ENCODE results near the gene POT1.
"Not testable (repeated sequence)": the region's sequence is repeated elsewhere in the genome, so short reads cannot be mapped to it uniquely, and the experiment has no call there.

The POT1 gene

GRCh38 chr7:124929467-124930172 is at the start of gene POT1:
Gene POT1 (minus strand): TSS chr7:124929825. CDS start chr7:124897173, 32,652 bp downstream.
- DNase-seq (ENCODE audit: low read depth), result peak; percentile 98
- peak within 1 kb of the TSS; percentile 90 for H3K4me3 ChIP-seq (ENCODE audit: low read depth, low read length)

DNA sequence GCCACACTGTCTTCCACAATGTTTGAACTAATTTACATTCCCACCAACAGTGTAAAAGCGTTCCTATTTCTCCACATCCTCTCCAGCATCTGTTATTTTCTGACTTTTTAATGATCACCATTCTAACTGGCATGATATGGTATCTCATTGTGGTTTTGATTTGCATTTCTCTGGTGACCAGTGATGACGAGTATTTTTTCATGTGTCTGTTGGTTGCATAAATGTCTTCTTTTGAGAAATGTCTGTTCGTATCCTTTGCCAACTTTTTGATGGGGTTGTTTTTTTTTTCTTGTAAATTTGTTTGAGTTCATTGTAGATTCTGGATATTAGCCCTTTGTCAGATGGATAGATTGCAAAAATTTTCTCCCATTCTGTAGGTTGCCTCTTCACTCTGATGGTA is 45.5 kb upstream of the POT1 start:
- not testable (repeated sequence) for DNase-seq (ENCODE audit: low read depth); H3K4me3 ChIP-seq (ENCODE audit: low read depth, low read length)

- no peak for DNase-seq (ENCODE audit: low read depth)
- H3K4me3 ChIP-seq (ENCODE audit: low read depth, low read length), result no peak overlapping the region
These were observed 35.9 kb upstream of the POT1 start for GRCh38 chr7:124965553-124965952.

DNA sequence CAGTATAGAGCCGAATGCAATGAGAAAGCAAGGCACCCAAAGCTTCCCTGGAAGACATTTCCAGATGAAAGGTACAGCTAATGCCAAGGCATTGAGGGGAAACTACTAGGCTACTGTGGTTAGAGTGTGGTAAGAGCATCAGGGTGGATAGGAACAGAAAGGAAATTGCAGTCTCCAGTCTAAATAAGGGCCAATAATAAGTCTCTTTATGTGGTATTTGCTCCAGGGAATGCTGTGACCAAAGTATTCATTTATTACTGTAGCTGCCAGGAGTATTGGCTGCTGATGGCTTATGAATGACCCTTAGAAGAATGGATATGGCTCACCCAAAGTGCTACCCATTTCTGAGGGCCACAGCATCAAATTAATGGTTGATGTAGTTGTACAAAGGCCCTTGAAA is 30.1 kb upstream of the POT1 start:
- no peak overlapping the region for H3K4me3 ChIP-seq (ENCODE audit: low read depth, low read length)
- no peak for DNase-seq (ENCODE audit: low read depth)

DNA sequence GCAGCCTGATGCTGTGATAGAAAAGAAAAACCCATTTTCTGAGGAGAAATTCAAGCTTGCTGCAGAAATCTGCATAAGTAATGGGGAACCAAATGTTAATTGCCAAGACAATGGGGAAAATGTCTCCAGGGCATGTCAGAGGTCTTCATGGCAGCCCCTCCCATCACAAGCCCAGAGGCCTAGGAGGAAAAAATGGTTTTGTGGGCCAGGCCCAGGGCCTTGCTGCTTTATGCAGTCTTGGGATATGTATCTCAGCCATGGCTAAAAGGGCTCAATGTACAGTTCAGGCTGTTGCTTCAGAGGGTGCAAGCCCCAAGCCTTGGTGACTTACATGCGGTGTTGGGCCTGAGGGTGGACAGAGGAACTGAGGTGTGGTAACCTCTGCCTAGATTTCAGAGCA is 28.3 kb upstream of the POT1 start:
- DNase-seq (ENCODE audit: low read depth); H3K4me3 ChIP-seq (ENCODE audit: low read depth, low read length): not testable (repeated sequence)

DNA sequence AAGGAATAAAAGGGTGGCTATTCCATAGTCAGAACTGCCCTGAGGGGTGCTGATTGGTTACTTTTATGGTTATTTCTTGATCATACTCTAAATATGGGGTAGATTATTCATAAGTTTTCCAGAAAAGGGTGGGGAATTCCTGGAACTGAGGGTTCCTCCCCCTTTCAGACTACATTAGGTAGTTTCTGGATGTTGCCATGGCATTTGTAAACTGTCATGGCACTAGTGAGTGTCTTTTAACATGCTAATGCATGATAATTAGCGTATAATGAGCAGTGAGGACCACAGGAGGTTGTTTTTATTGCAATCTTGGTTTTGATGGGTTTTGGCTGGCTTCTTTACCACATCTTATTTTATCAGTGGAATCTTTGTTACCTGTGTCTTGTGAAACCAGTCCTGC is 26.5 kb upstream of the POT1 start:
- DNase-seq (ENCODE audit: low read depth), result no peak
- no peak overlapping the region for H3K4me3 ChIP-seq (ENCODE audit: low read depth, low read length)

GRCh38 chr7:124954790-124955189 is 25.2 kb upstream of the POT1 start:
- no peak overlapping the region for H3K4me3 ChIP-seq (ENCODE audit: low read depth, low read length)
- DNase-seq (ENCODE audit: low read depth), result no peak

- DNase-seq (ENCODE audit: low read depth), result no peak
- no peak overlapping the region for H3K4me3 ChIP-seq (ENCODE audit: low read depth, low read length)
These were observed 16.1 kb upstream of the POT1 start for GRCh38 chr7:124945680-124946079.

DNA sequence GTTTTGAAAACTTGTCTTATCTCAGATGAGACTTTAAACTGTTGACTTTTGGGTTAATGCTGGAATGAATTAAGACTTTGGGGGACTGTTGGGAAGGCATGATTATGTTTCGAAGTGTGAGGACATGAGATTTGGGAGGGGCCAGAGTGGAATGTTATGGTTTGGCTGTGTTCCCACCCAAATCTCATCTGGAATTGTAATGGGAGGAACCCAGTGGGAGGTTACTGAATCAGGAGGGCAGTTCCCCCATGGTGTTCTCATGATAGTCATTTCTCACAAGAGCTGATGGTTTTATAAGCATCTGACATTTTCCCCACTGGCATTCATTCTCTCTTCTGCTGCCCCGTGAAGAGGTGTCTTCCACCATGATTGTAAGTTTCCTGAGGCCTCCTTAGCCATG is 13.8 kb upstream of the POT1 start:
- DNase-seq (ENCODE audit: low read depth), result no peak
- no peak overlapping the region for H3K4me3 ChIP-seq (ENCODE audit: low read depth, low read length)

DNA sequence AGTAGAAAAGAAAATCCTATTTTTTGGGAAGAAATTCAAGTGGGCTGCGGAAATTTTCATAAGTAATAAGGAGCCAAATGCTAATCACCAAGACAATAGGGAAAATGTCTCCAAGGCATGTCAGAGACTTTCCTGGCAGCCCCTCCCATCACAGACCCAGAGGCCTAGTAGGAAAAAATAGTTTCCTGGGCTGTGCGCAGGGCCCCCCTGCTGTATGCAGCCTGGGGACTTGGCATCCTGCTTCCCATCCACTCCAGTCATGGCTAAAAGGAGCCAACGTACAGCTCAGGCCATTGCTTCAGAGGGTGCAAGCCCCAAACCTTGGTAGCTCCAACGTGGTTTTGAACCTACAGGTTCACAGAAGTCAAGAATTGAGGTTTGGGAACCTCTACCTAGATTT is 12.8 kb upstream of the POT1 start:
- DNase-seq (ENCODE audit: low read depth), result no peak
- no peak overlapping the region for H3K4me3 ChIP-seq (ENCODE audit: low read depth, low read length)

DNA sequence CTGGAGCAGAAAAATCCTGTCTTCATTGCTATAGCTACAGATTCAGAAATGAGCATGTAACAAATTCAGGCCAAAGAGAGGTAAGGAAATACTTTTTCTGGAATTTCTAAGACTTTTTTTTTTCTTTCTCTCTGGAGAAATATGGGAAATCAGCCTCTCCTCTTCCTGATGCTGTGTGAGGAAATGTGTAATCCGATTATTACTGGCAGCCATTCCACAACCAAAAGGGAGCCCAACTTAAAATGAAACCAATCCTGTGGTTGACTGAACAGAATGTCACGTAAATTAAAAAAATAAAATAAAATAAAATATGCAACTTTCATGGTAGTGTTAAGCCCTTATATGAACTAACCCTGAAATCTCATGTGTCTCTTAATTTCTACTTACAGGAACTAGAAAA is 10.7 kb upstream of the POT1 start:
- no peak for DNase-seq (ENCODE audit: low read depth)

DNA sequence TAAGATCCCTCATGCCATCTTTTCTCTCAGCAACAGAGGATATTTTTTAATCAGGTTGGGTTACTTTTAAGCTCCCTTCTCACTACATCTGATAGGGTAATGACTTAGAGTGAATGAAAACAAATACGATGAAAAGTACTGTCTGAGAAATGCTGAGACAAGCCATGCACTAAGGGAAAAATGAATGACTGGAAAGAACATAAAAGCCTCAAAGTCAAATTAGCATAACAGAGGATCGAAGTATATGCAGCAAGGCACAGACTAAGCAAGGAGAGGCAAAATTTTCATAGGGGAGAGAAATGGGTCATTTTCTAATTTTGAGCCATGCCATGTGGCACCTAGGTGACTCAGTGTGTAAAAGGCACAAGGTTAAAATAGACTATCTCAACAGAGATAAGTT is 8.5 kb upstream of the POT1 start:
- no peak overlapping the region for H3K4me3 ChIP-seq (ENCODE audit: low read depth, low read length)
- no peak for DNase-seq (ENCODE audit: low read depth)

More for the DNA sequence above, 10.7 kb upstream of the POT1 start:
- no peak overlapping the region for H3K4me3 ChIP-seq (ENCODE audit: low read depth, low read length)

DNA sequence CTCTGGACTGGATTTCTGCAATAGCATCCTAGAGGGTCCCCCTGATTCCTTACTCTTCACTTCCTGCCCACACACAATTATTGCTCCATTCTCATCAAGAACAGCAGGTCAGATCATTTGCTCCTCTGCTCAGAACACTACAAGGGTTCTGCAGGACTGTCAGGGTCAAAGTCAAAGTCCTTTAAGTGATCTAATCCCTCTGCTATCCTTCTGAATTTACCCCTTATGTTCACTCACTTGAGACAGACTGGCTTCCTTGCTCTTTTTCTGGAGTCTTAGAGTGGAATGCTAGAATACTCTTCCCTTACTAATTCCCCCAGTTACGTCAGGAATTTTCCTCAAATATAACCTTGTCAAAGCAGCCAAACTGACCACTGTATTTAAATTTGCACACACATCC is 7.5 kb upstream of the POT1 start:
- DNase-seq (ENCODE audit: low read depth), result no peak
- H3K4me3 ChIP-seq (ENCODE audit: low read depth, low read length), result no peak overlapping the region

DNA sequence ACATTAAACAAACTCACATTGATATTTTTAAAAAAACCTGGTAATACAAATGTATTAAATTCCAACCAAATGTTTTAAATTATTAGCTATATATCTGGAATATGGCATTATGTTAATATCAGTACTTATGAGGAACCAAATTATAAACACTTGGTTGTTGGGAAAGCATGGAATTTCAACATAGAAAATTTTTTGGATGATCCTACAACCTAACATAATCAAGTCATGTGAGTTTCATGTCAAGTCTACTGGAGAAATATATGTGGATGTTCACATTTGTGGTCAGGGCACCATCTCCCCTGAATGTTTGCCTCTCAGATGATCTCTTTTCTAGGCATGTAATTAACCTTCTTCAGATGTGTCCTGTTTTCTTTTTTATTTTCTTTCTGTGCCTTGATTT is 5.2 kb upstream of the POT1 start:
- no peak overlapping the region for H3K4me3 ChIP-seq (ENCODE audit: low read depth, low read length)
- DNase-seq (ENCODE audit: low read depth), result no peak

DNA sequence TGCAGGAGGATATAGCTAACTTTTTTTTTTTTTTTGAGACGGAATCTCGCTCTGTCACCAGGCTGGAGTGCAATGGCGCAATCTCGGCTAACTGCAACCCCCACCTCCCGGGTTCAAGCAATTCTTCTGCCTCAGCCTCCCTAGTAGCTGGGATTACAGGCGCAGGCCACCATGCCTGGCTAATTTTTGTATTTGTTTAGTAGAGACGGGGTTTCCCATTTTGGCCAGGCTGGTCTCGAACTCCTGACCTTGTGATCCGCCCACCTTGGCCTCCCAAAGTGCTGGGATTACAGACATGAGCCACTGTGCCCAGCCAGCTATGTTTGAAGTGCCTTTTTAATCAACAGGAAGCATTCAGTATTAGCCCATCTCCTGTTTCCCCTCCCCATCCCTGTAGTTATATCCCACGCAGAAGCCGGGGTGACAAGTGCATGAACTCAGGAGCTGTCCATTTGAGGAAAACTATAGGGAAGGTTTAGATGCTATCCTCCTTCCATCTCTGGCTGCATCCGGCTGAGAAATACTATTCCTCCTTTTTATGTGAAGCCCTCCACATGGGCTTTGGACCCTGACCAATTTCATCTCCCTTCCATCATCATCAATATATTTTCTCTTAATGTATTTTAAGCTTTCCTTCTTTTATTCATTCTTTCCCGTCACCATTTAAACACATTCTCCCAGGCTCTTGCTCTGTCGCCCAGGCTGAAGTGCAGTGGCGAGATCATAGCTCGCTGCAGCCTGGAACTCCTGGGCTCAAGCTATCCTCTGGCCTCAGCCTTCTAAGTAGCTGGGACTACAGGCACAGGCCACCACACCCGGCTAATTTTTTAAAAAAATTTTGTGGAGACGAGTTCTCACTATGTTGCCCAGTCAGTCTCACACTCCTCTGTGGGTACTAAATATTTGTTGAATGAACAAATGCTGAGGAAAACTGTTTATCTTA is 1.3 kb upstream of the POT1 start:
- H3K4me3 ChIP-seq (ENCODE audit: low read depth, low read length), result no peak overlapping the region
- no peak for DNase-seq (ENCODE audit: low read depth)

GRCh38 chr7:124930173-124930623 is 573 bp upstream of the POT1 start:
- DNase-seq (ENCODE audit: low read depth), result no peak
- H3K4me3 ChIP-seq (ENCODE audit: low read depth, low read length), result peak overlapping the region; percentile 90

DNA sequence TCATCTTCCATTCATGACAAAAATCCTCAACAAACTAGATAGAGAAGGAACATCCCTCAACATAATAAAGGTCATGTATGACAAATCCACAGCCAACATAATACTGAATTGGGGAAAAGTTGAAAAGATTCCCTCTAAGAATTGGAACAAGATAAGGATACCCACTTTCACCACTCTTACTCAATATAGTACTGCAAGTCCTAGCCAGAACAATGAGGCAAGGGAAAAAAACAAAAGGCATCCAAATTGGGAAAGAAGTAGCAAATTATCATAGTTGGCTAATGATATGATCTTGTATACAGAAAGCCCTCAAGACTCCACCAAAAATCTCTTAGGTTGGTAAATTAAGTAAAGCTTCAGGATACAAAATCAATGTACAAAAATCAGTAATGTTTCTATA is 4.7 kb downstream of the POT1 start:
- no peak for DNase-seq (ENCODE audit: low read depth)
- H3K4me3 ChIP-seq (ENCODE audit: low read depth, low read length), result no peak overlapping the region

DNA sequence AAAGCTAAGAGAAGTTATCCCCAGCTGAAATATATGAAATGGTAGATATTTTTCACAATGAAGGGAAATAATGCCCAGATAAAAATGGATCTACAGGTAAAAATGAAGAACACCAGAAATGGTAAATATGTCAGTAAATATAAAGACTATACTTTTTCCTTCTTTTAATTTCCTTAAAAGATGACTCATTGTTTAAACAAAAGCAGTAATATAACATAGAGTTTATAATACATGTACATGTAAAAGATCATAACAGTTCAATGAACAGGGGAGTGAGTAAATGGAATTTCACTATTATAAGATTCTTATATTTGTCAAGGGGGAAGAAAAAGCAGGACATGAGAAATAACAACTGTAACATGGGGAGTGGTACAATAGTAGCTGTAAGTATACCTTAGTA is 7.4 kb downstream of the POT1 start:
- DNase-seq (ENCODE audit: low read depth), result no peak
- no peak overlapping the region for H3K4me3 ChIP-seq (ENCODE audit: low read depth, low read length)

GRCh38 chr7:124919841-124920240 is 9.8 kb downstream of the POT1 start:
- DNase-seq (ENCODE audit: low read depth), result no peak

GRCh38 chr7:124918662-124919061 is 11.0 kb downstream of the POT1 start:
- DNase-seq (ENCODE audit: low read depth), result no peak
- H3K4me3 ChIP-seq (ENCODE audit: low read depth, low read length), result no peak overlapping the region

More at GRCh38 chr7:124919841-124920240, 9.8 kb downstream of the POT1 start:
- H3K4me3 ChIP-seq (ENCODE audit: low read depth, low read length), result no peak overlapping the region

- H3K4me3 ChIP-seq (ENCODE audit: low read depth, low read length), result no peak overlapping the region
- no peak for DNase-seq (ENCODE audit: low read depth)
These were observed 14.4 kb downstream of the POT1 start for GRCh38 chr7:124915242-124915641.
